Measurements from ENCODE around the gene CSRNP3.

GRCh38 chr2:165432234-165432966, 37.1 kb upstream of the CSRNP3 start:
- TF ChIP-seq POLR2AphosphoS5 (IDR thresholded peaks at IDR 0.05; ENCODE audit: low read depth, low read length), result no peak
- TF ChIP-seq POLR2A (IDR thresholded peaks at IDR 0.05; ENCODE audit: low read depth, low read length), result no peak
- no peak for TF ChIP-seq PAX5 (IDR thresholded peaks at IDR 0.05; ENCODE audit: insufficient read depth, low read length, severe bottlenecking)
- no peak for TF ChIP-seq TAF1 (IDR thresholded peaks at IDR 0.05; ENCODE audit: low read depth, low read length)
- TF ChIP-seq POU2F2 (IDR thresholded peaks at IDR 0.05; ENCODE audit: low read depth, low read length), result no peak

Data from GM12891 (cell line).